NB4 (cell line): ENCODE measurements around the gene OR2T1.

ENCODE experiments used
- DNase-seq: peaks from one replicate; pipeline ENCODE4 v3.0.0; 2010; ENCODE audit warnings: low read depth
- H3K4me3 ChIP-seq: one replicate; pipeline ENCODE4 v1.5.1; 2011; ENCODE audit warnings: mild to moderate bottlenecking, low read depth, low read length, moderate library complexity
- MYC ChIP-seq: IDR thresholded peaks from 2 replicates; pipeline ENCODE4 v1.6.1; 2011; ENCODE audit warnings: low read depth, low read length
- POLR2A ChIP-seq: IDR thresholded peaks from 2 replicates; pipeline ENCODE4 v1.6.1; 2011; ENCODE audit warnings: mild to moderate bottlenecking; ENCODE audit not compliant: insufficient read length; ENCODE audit errors: extremely low read depth
- TF ChIP-seq, protein P1 (sequence below): IDR thresholded peaks from 2 replicates; pipeline ENCODE4 v1.6.1; 2011; ENCODE audit warnings: low read depth, low read length
- TF ChIP-seq, protein P2 (sequence below): IDR thresholded peaks from one replicate; pipeline ENCODE4 v1.5.1; 2012; ENCODE audit warnings: low read depth, low read length

Gene OR2T1, protein sequence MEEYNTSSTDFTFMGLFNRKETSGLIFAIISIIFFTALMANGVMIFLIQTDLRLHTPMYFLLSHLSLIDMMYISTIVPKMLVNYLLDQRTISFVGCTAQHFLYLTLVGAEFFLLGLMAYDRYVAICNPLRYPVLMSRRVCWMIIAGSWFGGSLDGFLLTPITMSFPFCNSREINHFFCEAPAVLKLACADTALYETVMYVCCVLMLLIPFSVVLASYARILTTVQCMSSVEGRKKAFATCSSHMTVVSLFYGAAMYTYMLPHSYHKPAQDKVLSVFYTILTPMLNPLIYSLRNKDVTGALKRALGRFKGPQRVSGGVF

DNA sequence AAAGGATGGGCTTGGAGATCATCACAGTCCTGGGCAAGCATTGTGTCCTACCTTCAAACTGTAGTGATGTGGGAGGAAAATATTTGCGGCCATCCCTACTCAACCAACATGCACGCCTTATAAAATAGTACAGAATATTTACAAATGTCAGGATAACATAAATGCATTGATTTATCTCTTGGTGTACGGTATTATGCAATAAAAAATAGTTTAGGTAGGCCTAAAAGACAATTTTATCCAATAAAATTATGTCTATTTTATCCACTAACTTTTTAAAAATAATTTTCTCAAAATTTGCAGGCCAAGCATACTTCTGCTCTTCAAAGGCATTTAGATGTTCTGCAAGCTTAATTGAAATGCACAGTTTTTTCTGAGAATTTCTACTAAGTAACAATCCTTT lies at the start of gene OR2T1:
Gene OR2T1 (plus strand): TSS at position 301 of the 400 bp plus-strand sequence. CDS start 3,100 bp downstream, outside the sequence.
- no peak for DNase-seq
- H3K4me3 ChIP-seq: no peak within 1 kb of the TSS
- no peak for TF ChIP-seq POLR2A
- TF ChIP-seq, protein P1, sequence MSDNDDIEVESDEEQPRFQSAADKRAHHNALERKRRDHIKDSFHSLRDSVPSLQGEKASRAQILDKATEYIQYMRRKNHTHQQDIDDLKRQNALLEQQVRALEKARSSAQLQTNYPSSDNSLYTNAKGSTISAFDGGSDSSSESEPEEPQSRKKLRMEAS: no peak
- TF ChIP-seq MYC: no peak
- TF ChIP-seq, protein P2, sequence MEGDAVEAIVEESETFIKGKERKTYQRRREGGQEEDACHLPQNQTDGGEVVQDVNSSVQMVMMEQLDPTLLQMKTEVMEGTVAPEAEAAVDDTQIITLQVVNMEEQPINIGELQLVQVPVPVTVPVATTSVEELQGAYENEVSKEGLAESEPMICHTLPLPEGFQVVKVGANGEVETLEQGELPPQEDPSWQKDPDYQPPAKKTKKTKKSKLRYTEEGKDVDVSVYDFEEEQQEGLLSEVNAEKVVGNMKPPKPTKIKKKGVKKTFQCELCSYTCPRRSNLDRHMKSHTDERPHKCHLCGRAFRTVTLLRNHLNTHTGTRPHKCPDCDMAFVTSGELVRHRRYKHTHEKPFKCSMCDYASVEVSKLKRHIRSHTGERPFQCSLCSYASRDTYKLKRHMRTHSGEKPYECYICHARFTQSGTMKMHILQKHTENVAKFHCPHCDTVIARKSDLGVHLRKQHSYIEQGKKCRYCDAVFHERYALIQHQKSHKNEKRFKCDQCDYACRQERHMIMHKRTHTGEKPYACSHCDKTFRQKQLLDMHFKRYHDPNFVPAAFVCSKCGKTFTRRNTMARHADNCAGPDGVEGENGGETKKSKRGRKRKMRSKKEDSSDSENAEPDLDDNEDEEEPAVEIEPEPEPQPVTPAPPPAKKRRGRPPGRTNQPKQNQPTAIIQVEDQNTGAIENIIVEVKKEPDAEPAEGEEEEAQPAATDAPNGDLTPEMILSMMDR: no peak

DNA sequence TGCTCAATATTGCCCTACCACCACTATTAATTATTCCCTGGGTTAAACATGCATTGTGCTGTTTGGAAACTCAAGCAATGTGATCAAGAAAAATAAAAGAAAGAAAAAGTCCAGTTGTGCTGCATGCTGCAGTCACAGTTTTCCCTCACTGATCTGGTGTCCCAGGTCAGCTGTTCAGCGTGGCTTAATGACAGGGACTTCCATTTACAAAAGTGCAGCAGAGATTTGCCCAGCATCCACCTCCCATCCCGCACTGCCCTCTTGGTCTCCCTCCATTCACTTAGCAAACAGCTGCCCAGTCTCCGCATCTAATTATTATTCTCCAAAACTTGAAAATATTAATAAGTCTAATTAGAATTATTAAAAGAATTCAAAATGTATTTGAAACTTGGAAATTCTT lies 43.4 kb upstream of the OR2T1 start:
- TF ChIP-seq, protein P2: no peak
- TF ChIP-seq MYC (no peak), POLR2A (no peak)
- TF ChIP-seq, protein P1: no peak
- no peak for DNase-seq
- H3K4me3 ChIP-seq: no peak overlapping the region

DNA sequence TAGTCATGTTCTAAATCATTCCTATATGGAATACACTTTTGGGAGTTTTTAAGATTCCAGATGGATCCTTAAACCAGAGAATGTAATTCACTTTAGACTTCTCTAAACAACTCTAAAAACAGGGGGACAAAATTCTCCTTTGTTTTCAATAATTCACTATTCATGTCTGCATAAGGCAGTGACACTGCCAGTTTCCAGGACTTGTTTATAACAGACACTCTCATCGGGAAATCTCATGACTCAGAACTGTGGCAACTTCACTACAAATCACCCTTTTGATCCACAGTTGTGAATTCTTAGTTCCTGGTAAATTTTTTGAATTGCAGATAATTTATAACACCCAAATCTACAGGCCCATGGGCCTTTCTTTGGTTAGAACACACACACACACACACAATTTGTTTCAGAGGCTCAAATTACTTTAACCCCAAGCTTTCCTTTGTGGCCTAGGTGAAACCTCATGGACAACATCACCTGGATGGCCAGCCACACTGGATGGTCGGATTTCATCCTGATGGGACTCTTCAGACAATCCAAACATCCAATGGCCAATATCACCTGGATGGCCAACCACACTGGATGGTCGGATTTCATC lies 41.6 kb upstream of the OR2T1 start, which contains the start of gene OR2T4:
Gene OR2T4 (plus strand): TSS at position 545 of the 595 bp plus-strand sequence. CDS start 0 bp downstream, at position 545.
- H3K4me3 ChIP-seq: no peak within 1 kb of the TSS
- DNase-seq: no peak
- no peak for TF ChIP-seq MYC
- TF ChIP-seq, protein P2: no peak
- TF ChIP-seq, protein P1: no peak
- TF ChIP-seq POLR2A: no peak

DNA sequence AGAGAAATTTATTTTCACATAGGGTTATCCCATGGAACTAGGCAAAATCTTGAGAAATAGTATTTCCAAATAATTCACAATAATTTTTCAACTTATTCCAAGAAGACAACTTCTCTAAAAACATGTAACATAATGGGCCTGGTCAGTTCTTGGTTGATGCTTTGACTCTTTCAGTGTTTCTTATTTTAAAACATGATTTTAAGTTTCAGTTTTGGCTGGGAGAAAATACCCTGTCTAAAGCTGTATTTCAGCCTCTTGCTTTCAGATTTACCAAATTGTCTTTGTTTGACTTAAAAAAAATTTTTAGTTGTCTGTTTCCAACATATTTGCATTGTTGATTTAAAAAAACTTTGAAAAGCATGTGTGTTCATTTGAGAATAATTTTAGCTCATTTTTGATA lies 36.2 kb upstream of the OR2T1 start:
- no peak for DNase-seq
- TF ChIP-seq, protein P1: no peak
- TF ChIP-seq, protein P2: no peak
- TF ChIP-seq MYC: no peak
- no peak for TF ChIP-seq POLR2A
- no peak overlapping the region for H3K4me3 ChIP-seq

DNA sequence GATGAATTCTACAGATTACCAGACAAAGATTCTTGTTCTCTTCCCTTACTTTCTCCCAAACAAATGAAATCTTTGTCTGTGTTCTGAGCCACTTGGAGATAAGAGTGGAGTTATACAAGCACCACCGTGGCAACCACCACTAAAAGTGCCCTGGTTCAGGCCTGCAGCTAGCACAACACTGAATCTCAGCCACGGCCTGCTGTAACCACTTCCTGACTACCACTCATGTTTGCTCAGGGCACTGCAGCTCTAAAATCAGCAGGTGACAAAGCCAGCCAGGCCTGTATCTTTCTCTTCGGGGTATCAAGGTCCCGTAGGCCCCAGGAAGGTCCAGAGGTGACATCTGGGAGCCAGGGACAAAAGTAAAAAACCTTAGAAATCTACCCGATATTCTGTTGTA lies 30.5 kb upstream of the OR2T1 start:
- TF ChIP-seq, protein P2: no peak
- TF ChIP-seq, protein P1: no peak
- no peak for TF ChIP-seq POLR2A
- no peak for TF ChIP-seq MYC
- no peak for DNase-seq
- no peak overlapping the region for H3K4me3 ChIP-seq
